HL-60 (cell line): ENCODE data around the gene UBC.

ENCODE experiments used
- DNase-seq, 2 experiments: peaks; one replicate each; pipeline ENCODE4 v3.0.0-alpha.2; 2010 to 2020; ENCODE audit warnings: low read depth in 1 of 2, low spot score in 1 of 2
- H3K27ac ChIP-seq: fragments of 250-450 bp; sonication (Bioruptor Pico); replicated peaks from 2 replicates; pipeline ENCODE4 v1.5.1; 2020; ENCODE audit warnings: mild to moderate bottlenecking, moderate library complexity
- H3K27me3 ChIP-seq: fragments of 250-450 bp; sonication (Bioruptor Pico); 2 replicates; pipeline ENCODE4 v1.5.1; 2021; ENCODE audit warnings: mild to moderate bottlenecking, moderate library complexity; ENCODE audit not compliant: insufficient read depth, poor library complexity, severe bottlenecking
- H3K4me3 ChIP-seq: replicated peaks from 2 replicates; pipeline ENCODE4 v1.5.1; 2011; ENCODE audit warnings: mild to moderate bottlenecking, control low read depth, low read length; ENCODE audit not compliant: insufficient read depth
- CTCF ChIP-seq: IDR thresholded peaks from one replicate; pipeline ENCODE4 v1.5.1; 2011; ENCODE audit warnings: low read length, control low read depth, inconsistent platforms; ENCODE audit not compliant: insufficient read depth
- GABPA ChIP-seq: IDR thresholded peaks from 2 replicates; pipeline ENCODE4 v1.6.1; 2012; ENCODE audit warnings: low read depth
- POLR2AphosphoS5 ChIP-seq: IDR thresholded peaks from 2 replicates; pipeline ENCODE4 v1.6.1; 2012; ENCODE audit warnings: low read depth
- REST ChIP-seq: IDR thresholded peaks from 2 replicates; pipeline ENCODE4 v1.6.1; 2012; ENCODE audit warnings: low read depth; ENCODE audit not compliant: insufficient replicate concordance
- SPI1 ChIP-seq: IDR thresholded peaks from 2 replicates; pipeline ENCODE4 v1.6.1; 2012; ENCODE audit warnings: low read depth, mild to moderate bottlenecking, borderline replicate concordance

Gene UBC

DNA sequence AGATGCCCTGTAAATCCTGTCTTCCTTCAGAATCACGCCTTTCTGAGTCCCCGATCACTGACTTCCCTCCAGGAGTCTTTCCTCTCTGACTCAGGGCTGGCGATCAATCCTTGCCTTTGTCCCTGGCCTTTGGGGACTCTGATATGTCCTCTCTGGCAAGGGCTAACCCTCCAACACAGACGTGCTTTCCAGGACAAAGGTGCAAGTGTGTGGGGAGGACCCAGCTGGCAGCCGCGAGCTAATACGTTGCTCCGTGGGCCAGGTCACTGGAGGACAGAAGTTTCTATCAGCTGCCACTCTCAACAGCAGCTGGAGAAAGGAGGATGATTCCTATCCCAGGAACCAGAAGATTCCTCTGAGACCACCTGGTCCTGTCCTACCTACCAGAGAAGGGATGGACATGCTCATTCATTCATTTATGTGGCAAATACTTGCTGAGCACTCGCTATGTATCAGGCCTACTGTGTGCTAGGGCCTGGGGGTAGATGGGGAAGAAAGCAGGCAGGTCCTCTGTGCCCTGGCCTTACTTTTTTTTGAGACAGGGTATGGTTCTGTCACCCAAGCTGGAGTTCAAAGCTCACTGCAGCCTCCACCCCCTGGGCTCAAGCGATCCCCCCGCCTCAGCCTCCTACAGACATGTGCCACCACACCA lies 42.3 kb downstream of the UBC start:
- Histone ChIP-seq H3K4me3 (no peak overlapping the region), H3K27me3 (no peaks in the 10 kb centered on the region), H3K27ac (no peak overlapping the region)
- DNase-seq: no peak
- TF ChIP-seq POLR2AphosphoS5: no peak
- no peak for TF ChIP-seq GABPA
- no peak for TF ChIP-seq CTCF
- no peak for TF ChIP-seq REST
- TF ChIP-seq SPI1: no peak

DNA sequence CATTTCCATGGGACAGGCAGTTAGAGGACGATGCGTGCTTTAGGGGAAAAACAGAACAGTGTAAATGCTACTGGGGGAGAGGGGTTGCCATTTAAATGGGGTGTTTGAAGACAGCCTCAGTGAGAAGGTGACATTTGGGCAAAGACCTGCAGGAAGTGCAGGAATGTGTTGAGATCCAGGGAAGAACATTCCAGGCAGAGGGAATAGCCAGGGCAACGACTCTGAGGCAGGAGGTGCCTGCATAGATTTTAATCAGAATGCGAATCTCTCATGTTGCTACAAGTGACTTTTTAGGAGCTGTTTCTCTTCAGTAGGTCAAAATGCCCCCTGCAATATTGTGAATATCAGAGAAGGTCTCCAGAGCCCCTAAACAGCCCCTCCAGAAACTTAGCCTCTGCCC lies 43.2 kb downstream of the UBC start:
- Histone ChIP-seq H3K27me3 (no peaks in the 10 kb centered on the region), H3K4me3 (no peak overlapping the region), H3K27ac (no peak overlapping the region)
- no peak for DNase-seq
- TF ChIP-seq CTCF: no peak
- TF ChIP-seq SPI1: no peak
- no peak for TF ChIP-seq GABPA
- TF ChIP-seq POLR2AphosphoS5: no peak
- no peak for TF ChIP-seq REST

DNA sequence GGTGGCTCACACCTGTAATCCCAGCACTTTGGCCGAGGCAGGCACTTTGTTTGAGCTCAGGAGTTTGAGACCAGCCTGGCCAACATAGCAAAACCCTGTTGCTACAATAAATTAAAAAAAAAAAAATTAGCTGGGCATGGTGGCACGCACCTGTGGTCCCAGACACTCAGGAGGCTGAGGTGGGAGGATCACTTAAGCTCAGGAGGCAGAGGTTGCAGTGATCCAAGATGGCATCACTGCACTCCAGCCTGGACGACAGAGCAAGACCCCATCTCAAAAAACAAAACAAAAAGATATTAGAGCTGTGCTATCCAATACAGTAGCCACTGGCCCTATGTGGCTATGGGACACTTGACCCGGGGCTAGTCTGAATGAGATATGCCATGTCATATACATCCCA lies 43.9 kb downstream of the UBC start:
- TF ChIP-seq REST (no peak), POLR2AphosphoS5 (no peak), CTCF (no peak), SPI1 (no peak), GABPA (no peak)

More for the DNA sequence above, 43.9 kb downstream of the UBC start:
- H3K27ac ChIP-seq: no peak overlapping the region
- no peak for DNase-seq
- no peaks in the 10 kb centered on the region for H3K27me3 ChIP-seq
- H3K4me3 ChIP-seq: no peak overlapping the region
